ENCODE results near the gene SOX6. TPM values are rescaled to one million over a fixed set of nuclear protein-coding genes. Genes with fewer than 3 reads are reported as not detected.

The SOX6 gene
- total RNA-seq, 1 experiment from 2014 or later, result 0.21 TPM

GRCh38 chr11:16154715-16155396, 201.5 kb downstream of the SOX6 start:
- TF ChIP-seq SIN3A (IDR thresholded peaks at IDR 0.05; ENCODE audit: borderline replicate concordance, insufficient read depth, low read depth, low read length), result no peak
- TF ChIP-seq TCF7L2 (IDR thresholded peaks at IDR 0.05; ENCODE audit: low read depth, low read length), result no peak
- TF ChIP-seq CTCF (IDR thresholded peaks at IDR 0.05), result no peak
- TF ChIP-seq POLR2AphosphoS5 (IDR thresholded peaks at IDR 0.05; ENCODE audit: low read depth, low read length), result no peak
- TF ChIP-seq REST (IDR thresholded peaks at IDR 0.05; ENCODE audit: insufficient read depth in 1 of 2, low read depth in 2 of 2, low read length in 1 of 2), result no peak
- Histone ChIP-seq H3K27me3 (ENCODE audit: control insufficient read depth, insufficient read depth, low read length) (no peaks in the 10 kb centered on the region), H3K4me1 (ENCODE audit: control insufficient read depth, insufficient read depth, low read length) (no peaks in the 10 kb centered on the region), H3K4me3 (ENCODE audit: low read depth in 2 of 2, low read length in 2 of 2) (no peak overlapping the region), H3K36me3 (ENCODE audit: control insufficient read depth, insufficient read depth, low read length) (no peaks in the 10 kb centered on the region), H3K9me3 (ENCODE audit: control insufficient read depth, insufficient read depth, low read depth, low read length) (no peaks in the 10 kb centered on the region), H3K27ac (ENCODE audit: low read length) (no peak overlapping the region)
- intact Hi-C loops (cut with micrococcal nuclease; ENCODE audit: unreplicated experiment) (no loop called here), in situ Hi-C loops (cut with HindIII; ENCODE audit: low pct_unique_long_range_greater_than_20kb, low sequenced_read_pairs) (no loop called here)
- DNase-seq (ENCODE audit: low read depth, low spot score) (no peak), ATAC-seq (no peak)
- CTCF ChIA-PET, result no interaction called here
- BruUV-seq (replicated peaks), result no TSS peak
- POLR2A ChIA-PET, result no interaction called here

GRCh38 chr11:16153951-16154350, 202.4 kb downstream of the SOX6 start:
- H3K9me3 ChIP-seq (ENCODE audit: control insufficient read depth, insufficient read depth, low read depth, low read length), result no peaks in the 10 kb centered on the region
- H3K4me1 ChIP-seq (ENCODE audit: control insufficient read depth, insufficient read depth, low read length), result no peaks in the 10 kb centered on the region
- CTCF ChIA-PET, result no interaction called here
- POLR2A ChIA-PET, result no interaction called here
- TF ChIP-seq CTCF (IDR thresholded peaks at IDR 0.05) (no peak), TCF7L2 (IDR thresholded peaks at IDR 0.05; ENCODE audit: low read depth, low read length) (no peak), POLR2AphosphoS5 (IDR thresholded peaks at IDR 0.05; ENCODE audit: low read depth, low read length) (no peak), SIN3A (IDR thresholded peaks at IDR 0.05; ENCODE audit: borderline replicate concordance, insufficient read depth, low read depth, low read length) (no peak), REST (IDR thresholded peaks at IDR 0.05; ENCODE audit: insufficient read depth in 1 of 2, low read depth in 2 of 2, low read length in 1 of 2) (no peak)
- ATAC-seq (no peak), DNase-seq (ENCODE audit: low read depth, low spot score) (no peak)
- H3K36me3 ChIP-seq (ENCODE audit: control insufficient read depth, insufficient read depth, low read length), result no peaks in the 10 kb centered on the region
- intact Hi-C loops (cut with micrococcal nuclease; ENCODE audit: unreplicated experiment) (no loop called here), in situ Hi-C loops (cut with HindIII; ENCODE audit: low pct_unique_long_range_greater_than_20kb, low sequenced_read_pairs) (no loop called here)
- H3K4me3 ChIP-seq (ENCODE audit: low read depth in 2 of 2, low read length in 2 of 2), result no peak overlapping the region
- no peaks in the 10 kb centered on the region for H3K27me3 ChIP-seq (ENCODE audit: control insufficient read depth, insufficient read depth, low read length)
- H3K27ac ChIP-seq (ENCODE audit: low read length), result no peak overlapping the region
- no TSS peak for BruUV-seq (replicated peaks)
